ENCODE data around the gene APLP1. TPM values are rescaled to one million over a fixed set of nuclear protein-coding genes. Genes with fewer than 3 reads are reported as not detected.

The APLP1 gene
- total RNA-seq, 1 donor from 2014 or later = 143 TPM

DNA sequence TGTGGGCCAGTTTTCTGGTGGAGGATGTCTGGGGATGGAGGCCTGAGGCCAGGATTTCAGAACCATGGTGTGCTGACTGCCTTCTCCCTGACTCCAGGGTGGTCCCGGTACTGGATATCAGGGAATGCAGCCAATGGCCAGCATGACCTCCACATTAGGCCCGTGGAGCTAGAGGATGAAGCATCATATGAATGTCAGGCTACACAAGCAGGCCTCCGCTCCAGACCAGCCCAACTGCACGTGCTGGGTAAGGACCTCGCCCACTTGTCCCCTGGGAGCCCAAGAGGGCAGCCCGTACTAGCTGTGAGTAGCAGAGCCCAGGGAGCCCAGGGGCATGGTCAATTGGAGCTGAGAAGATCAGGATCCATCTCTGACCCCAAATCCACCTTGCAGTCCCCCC lies 10.1 kb upstream of the APLP1 start:
- H3K4me1 Mint-ChIP-seq = peaks cover 51% of the 10 kb centered on the region
- H3K27ac Mint-ChIP-seq (ENCODE audit: unreplicated experiment) = no peak overlapping the region
- DNase-seq (ENCODE audit: low read depth, low spot score) = no peak
- peaks cover 58% of the 10 kb centered on the region for H3K27me3 Mint-ChIP-seq (ENCODE audit: low read depth)
- no peaks in the 10 kb centered on the region for H3K36me3 Mint-ChIP-seq (ENCODE audit: low read depth)
- H3K9me3 Mint-ChIP-seq = no peaks in the 10 kb centered on the region
- peak overlapping the region; percentile 85 for H3K4me3 Mint-ChIP-seq
- TF ChIP-seq, protein P1, sequence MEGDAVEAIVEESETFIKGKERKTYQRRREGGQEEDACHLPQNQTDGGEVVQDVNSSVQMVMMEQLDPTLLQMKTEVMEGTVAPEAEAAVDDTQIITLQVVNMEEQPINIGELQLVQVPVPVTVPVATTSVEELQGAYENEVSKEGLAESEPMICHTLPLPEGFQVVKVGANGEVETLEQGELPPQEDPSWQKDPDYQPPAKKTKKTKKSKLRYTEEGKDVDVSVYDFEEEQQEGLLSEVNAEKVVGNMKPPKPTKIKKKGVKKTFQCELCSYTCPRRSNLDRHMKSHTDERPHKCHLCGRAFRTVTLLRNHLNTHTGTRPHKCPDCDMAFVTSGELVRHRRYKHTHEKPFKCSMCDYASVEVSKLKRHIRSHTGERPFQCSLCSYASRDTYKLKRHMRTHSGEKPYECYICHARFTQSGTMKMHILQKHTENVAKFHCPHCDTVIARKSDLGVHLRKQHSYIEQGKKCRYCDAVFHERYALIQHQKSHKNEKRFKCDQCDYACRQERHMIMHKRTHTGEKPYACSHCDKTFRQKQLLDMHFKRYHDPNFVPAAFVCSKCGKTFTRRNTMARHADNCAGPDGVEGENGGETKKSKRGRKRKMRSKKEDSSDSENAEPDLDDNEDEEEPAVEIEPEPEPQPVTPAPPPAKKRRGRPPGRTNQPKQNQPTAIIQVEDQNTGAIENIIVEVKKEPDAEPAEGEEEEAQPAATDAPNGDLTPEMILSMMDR (conservative IDR thresholded peaks at IDR 0.05) = no peak

DNA sequence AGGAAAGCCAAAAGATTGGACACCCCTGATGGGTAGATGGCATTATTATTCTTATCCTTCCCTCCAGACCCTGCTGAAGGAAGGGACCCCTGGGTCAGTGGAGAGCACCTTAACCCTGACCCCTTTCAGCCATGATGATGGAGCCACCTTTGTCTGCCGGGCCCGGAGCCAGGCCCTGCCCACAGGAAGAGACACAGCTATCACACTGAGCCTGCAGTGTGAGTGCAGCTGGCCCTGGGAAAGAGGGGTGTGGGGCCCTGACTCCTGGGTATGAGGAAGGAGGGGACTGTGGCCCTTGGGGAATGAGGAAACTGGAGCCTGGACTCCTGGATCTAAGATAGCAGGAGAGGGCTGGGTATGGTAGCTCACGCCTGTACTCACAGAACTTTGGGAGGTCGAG lies 9.0 kb upstream of the APLP1 start:
- TF ChIP-seq, protein P1 (conservative IDR thresholded peaks at IDR 0.05) = no peak
- H3K9me3 Mint-ChIP-seq = no peaks in the 10 kb centered on the region
- H3K4me1 Mint-ChIP-seq = peaks cover 50% of the 10 kb centered on the region

DNA sequence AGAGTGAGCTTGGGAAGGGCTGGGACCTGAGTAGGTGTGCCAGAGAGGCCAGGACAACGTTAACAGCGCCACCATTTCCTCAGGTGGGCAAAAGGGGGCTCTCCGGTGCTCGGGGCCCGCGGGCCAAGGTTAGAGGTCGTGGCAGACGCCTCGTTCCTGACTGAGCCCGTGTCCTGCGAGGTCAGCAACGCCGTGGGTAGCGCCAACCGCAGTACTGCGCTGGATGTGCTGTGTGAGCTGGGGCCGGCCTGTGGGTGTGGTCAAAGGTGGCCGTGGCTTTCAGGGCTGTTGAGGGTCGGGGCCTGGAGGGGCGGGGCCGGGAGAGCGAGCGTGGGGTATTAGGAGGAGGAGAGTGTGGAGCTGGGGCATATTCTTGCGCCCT lies 7.9 kb upstream of the APLP1 start:
- Mint-ChIP-seq H3K9me3 (no peaks in the 10 kb centered on the region), H3K27me3 (ENCODE audit: low read depth) (peaks cover 47% of the 10 kb centered on the region), H3K27ac (ENCODE audit: unreplicated experiment) (no peak overlapping the region), H3K4me3 (peak overlapping the region; percentile 71), H3K4me1 (peaks cover 42% of the 10 kb centered on the region), H3K36me3 (ENCODE audit: low read depth) (no peaks in the 10 kb centered on the region)
- TF ChIP-seq, protein P1 (conservative IDR thresholded peaks at IDR 0.05) = no peak
- DNase-seq (ENCODE audit: low read depth, low spot score) = peak; percentile 8

More for the DNA sequence above, 9.0 kb upstream of the APLP1 start:
- DNase-seq (ENCODE audit: low read depth, low spot score) = no peak
- Mint-ChIP-seq H3K36me3 (ENCODE audit: low read depth) (no peaks in the 10 kb centered on the region), H3K27ac (ENCODE audit: unreplicated experiment) (no peak overlapping the region), H3K27me3 (ENCODE audit: low read depth) (peaks cover 55% of the 10 kb centered on the region), H3K4me3 (peak overlapping the region; percentile 59)

DNA sequence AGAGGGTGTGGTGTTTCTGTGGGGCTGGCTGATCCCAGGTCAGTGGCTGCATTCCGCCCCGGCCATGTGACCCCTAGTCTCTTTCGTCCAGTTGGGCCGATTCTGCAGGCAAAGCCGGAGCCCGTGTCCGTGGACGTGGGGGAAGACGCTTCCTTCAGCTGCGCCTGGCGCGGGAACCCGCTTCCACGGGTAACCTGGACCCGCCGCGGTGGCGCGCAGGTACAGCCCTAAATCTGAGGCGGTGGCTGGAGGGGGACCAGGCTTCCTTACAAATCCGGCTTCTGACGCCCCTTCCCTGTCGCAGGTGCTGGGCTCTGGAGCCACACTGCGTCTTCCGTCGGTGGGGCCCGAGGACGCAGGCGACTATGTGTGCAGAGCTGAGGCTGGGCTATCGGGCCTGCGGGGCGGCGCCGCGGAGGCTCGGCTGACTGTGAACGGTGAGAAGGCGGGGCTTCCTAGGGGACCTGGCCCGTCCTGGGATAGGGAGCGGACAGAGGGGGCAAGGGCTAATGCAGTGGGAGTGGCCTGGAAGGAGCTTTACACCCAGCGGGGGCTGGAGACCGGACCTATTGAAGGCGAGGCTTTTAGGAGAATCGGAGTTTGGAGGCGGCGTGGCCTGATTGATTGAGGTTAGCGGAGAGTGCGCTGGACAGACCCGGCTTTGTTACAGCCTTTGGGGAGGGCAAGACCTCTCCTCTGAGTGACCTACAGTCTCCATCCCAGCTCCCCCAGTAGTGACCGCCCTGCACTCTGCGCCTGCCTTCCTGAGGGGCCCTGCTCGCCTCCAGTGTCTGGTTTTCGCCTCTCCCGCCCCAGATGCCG lies 7.3 kb upstream of the APLP1 start:
- Mint-ChIP-seq H3K4me1 (peaks cover 37% of the 10 kb centered on the region), H3K4me3 (peak overlapping the region; percentile 71), H3K27ac (ENCODE audit: unreplicated experiment) (peak overlapping the region; percentile 72), H3K9me3 (no peaks in the 10 kb centered on the region), H3K36me3 (ENCODE audit: low read depth) (no peaks in the 10 kb centered on the region), H3K27me3 (ENCODE audit: low read depth) (peaks cover 43% of the 10 kb centered on the region)
- peak; percentile 78 for DNase-seq (ENCODE audit: low read depth, low spot score)
- TF ChIP-seq, protein P1 (conservative IDR thresholded peaks at IDR 0.05) = no peak

DNA sequence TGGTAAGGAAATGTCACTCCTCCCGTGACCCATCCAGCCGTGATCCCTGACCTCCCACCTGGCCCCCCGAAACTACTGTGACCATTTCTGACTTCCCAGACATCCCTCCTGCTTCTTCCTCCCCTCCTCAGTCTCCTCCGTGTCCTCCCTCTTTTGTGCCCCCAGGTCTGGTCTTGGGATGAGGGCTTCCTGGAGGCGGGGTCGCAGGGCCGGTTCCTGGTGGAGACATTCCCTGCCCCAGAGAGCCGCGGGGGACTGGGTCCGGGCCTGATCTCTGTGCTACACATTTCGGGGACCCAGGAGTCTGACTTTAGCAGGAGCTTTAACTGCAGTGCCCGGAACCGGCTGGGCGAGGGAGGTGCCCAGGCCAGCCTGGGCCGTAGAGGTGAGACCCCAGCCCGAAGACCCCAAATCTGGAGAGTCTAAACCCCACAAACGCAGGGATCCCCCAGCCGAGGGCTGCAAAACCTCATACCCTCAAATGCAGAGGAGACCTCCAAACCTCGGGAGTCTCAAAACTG lies 6.7 kb upstream of the APLP1 start:
- H3K9me3 Mint-ChIP-seq = no peaks in the 10 kb centered on the region
- peak overlapping the region; percentile 72 for H3K27ac Mint-ChIP-seq (ENCODE audit: unreplicated experiment)
- TF ChIP-seq, protein P1 (conservative IDR thresholded peaks at IDR 0.05) = no peak
- no peak for DNase-seq (ENCODE audit: low read depth, low spot score)
- peaks cover 36% of the 10 kb centered on the region for H3K4me1 Mint-ChIP-seq
- H3K36me3 Mint-ChIP-seq (ENCODE audit: low read depth) = no peaks in the 10 kb centered on the region
- peaks cover 42% of the 10 kb centered on the region for H3K27me3 Mint-ChIP-seq (ENCODE audit: low read depth)
- H3K4me3 Mint-ChIP-seq = peak overlapping the region; percentile 71
